Body of pancreas (tissue), 4 donors: ENCODE results near the gene PDE9A.

Source experiments
- POLR2A ChIP-seq, 3 donors: fragments of 450-650 bp; IDR thresholded peaks; one replicate each; pipeline ENCODE4 v1.6.1; 2016; ENCODE audit warnings: antibody characterized with exemption in 3 of 3, mild to moderate bottlenecking in 2 of 3
- TF ChIP-seq, protein P1 (sequence below), 7 experiments: fragments of 450-650 bp in 4 of 7; fragments of 200-600 bp in 3 of 7; sonication (generic) in 3 of 7; IDR thresholded peaks; one replicate each; pipeline ENCODE4 v1.5.1; 2016 to 2019; ENCODE audit warnings: antibody characterized with exemption in 7 of 7

DNA sequence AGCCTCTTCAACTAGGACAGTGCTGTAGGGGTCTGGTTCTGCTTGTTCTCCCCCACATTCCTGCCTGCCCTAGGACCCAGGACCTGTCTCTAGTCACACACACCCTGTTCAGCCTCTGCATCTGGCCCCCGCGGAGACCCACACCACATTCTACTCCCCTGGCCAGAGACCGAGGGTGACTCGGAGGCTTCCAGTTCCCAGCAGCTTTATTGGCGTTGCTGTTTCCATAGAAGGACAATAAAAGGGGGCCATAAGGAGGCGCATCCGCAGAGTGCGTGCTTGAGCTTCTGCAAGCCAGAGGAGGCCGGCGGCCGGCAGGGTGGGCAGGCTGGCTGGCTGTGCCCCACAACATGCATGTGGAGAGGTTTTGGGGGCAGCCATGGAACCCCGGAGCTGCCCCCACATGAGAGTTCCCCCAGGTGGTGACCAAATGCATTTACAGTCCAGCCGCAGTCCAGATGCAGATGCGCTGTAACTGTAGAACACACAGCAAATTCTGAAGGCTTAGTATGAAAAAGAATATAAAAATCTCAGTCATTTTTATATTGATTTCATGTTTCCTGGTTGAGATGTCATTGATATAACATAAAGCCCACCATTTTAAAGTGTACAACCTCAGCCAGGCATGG, 52.4 kb downstream of the PDE9A start:
- TF ChIP-seq, protein P1, sequence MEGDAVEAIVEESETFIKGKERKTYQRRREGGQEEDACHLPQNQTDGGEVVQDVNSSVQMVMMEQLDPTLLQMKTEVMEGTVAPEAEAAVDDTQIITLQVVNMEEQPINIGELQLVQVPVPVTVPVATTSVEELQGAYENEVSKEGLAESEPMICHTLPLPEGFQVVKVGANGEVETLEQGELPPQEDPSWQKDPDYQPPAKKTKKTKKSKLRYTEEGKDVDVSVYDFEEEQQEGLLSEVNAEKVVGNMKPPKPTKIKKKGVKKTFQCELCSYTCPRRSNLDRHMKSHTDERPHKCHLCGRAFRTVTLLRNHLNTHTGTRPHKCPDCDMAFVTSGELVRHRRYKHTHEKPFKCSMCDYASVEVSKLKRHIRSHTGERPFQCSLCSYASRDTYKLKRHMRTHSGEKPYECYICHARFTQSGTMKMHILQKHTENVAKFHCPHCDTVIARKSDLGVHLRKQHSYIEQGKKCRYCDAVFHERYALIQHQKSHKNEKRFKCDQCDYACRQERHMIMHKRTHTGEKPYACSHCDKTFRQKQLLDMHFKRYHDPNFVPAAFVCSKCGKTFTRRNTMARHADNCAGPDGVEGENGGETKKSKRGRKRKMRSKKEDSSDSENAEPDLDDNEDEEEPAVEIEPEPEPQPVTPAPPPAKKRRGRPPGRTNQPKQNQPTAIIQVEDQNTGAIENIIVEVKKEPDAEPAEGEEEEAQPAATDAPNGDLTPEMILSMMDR (IDR thresholded peaks at IDR 0.05), result no peak
- TF ChIP-seq POLR2A (IDR thresholded peaks at IDR 0.05), result no peak
